Mucosa of rectum (tissue), 2 donors: Measurements from ENCODE around the gene INAFM1.
"Not testable (repeated sequence)": the region's sequence is repeated elsewhere in the genome, so short reads cannot be mapped to it uniquely, and the experiment has no call there.

ENCODE experiments used
- H3K27ac ChIP-seq, 2 donors: one replicate each; pipeline ENCODE4 v1.7.0; 2013; ENCODE audit warnings: inconsistent platforms in 2 of 2, low read depth in 2 of 2, low read length in 2 of 2
- H3K27me3 ChIP-seq, 2 donors: one replicate each; pipeline ENCODE4 v1.7.0; 2013; ENCODE audit warnings: low read length in 2 of 2; ENCODE audit not compliant: control insufficient read depth in 2 of 2, insufficient read depth in 2 of 2
- H3K36me3 ChIP-seq, 2 donors: one replicate each; pipeline ENCODE4 v1.7.0; 2013; ENCODE audit warnings: low read length in 2 of 2; ENCODE audit not compliant: control insufficient read depth in 2 of 2, insufficient read depth in 2 of 2
- H3K4me1 ChIP-seq, 2 donors: one replicate each; pipeline ENCODE4 v1.7.0; 2013; ENCODE audit warnings: low read length in 2 of 2, mild to moderate bottlenecking in 1 of 2; ENCODE audit not compliant: control insufficient read depth in 2 of 2, insufficient read depth in 2 of 2
- H3K4me3 ChIP-seq, 2 donors: one replicate each; pipeline ENCODE4 v1.7.0; 2013; ENCODE audit warnings: low read length in 2 of 2
- H3K9ac ChIP-seq, 2 donors: one replicate each; pipeline ENCODE4 v1.7.0; 2013; ENCODE audit warnings: low read length in 2 of 2, low read depth in 1 of 2, mild to moderate bottlenecking in 1 of 2
- H3K9me3 ChIP-seq, 2 donors: one replicate each; pipeline ENCODE4 v1.7.0; 2013; ENCODE audit warnings: low read length in 2 of 2; ENCODE audit not compliant: control insufficient read depth in 2 of 2
- donor health status: healthy.
- donor health status: Normal muscosa, but diverticular disease.

The INAFM1 gene

DNA sequence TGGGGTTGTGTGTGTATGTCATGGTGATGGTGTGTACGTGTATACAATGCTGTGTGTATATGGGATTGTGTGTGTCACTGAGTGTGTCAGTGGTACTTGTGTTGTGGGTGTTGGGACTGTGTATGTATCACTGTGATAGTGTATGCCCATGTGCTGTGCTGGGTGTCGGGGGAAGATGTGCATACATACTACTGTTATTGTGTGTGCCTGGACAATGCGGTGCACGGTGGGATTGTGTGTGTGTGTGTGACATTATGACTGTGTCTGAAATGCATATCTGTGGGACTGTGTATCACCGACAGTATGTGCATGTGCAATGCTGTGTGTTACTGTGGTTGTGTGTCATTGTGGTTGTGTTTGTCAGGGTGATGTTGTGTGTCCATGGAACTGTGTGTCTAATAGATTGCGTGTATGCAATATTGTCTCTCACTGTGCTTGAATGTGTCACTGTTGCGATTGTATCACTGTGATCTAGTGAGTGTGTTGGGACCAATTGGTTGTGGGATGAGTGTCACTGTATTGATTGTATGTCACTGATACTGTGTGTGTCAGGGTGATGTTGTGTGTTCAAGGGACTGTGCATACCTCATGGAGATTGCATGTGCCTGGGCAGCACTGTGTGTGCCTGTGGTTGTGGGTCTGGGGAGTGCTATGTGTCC, 32.6 kb upstream of the INAFM1 start:
- Histone ChIP-seq H3K9ac (no peak overlapping the region), H3K4me1 (peaks cover 12 to 33% of the 10 kb centered on the region in 2 donors), H3K27me3 (peaks cover 25 to 27% of the 10 kb centered on the region in 2 donors), H3K4me3 (no peak overlapping the region), H3K9me3 (no peaks in the 10 kb centered on the region), H3K36me3 (no peaks in the 10 kb centered on the region), H3K27ac (no peak overlapping the region)

DNA sequence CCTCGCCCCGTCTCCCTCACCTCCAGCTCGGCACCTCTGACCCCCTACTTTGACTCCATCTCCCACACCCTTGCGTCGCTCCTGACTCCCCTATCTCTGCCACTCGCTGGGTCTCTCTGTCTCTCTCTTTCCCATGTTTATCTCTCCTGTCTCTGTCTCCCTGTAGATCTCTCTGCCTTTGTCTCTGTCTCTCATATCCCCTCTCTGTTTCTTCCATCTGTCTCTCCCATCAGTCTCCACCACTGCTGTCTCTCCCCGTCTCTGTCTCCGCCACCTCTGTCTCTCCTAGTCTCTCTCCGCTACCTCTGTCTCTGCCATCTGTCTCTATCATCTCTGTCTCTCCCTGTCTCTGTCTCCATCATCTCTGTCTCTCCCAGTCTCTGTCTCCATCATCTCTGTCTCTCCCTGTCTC, 31.3 kb upstream of the INAFM1 start:
- H3K9me3 ChIP-seq: no peaks in the 10 kb centered on the region
- no peak overlapping the region for H3K9ac ChIP-seq
- no peaks in the 10 kb centered on the region for H3K36me3 ChIP-seq
- H3K27me3 ChIP-seq: peaks cover 25 to 27% of the 10 kb centered on the region in 2 donors
- H3K4me3 ChIP-seq: peak overlapping the region; percentile 46 to 65
- peak overlapping the region in 1 of 2 donors; percentile 80 for H3K27ac ChIP-seq
- peaks cover 12 to 33% of the 10 kb centered on the region in 2 donors for H3K4me1 ChIP-seq

DNA sequence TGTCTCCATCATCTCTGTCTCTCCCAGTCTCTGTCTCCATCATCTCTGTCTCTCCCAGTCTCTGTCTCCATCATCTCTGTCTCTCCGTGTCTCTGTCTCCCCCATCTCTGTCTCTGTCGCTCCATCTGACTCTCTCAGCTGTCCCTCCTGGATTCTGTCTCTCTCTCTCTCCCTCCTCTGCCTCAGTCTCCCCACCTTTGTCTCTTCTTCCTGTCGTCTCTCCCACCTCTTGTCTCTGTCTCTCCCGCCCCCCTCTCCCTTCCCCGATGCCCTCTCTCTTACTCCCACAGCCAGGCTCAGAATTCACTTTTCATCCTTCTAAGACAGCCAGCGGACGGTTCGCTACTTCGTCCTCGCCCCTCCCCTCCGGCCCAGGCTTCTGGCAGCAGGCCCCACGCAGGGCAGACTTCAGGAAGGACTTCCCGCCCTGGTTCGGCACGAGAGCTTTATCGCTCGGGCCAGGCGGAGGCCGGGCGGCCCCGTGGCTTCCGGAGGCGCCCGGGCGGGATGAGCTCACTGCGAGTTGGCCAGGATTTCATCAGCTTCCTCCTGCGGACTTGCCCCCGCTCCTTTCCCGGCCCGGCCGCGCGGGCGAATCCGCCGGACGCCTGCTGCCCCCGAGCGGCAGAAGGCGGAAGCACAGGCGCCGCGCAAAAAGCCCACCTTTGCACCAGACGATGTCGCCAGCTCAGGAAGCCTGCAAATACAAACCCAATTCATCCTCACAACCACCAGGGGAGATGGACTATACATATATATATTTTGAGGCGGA, 30.7 kb upstream of the INAFM1 start:
- H3K4me1 ChIP-seq: peaks cover 12 to 32% of the 10 kb centered on the region in 2 donors
- peak overlapping the region; percentile 38 to 81 for H3K9ac ChIP-seq
- H3K9me3 ChIP-seq: no peaks in the 10 kb centered on the region
- H3K27me3 ChIP-seq: peaks cover 21 to 24% of the 10 kb centered on the region in 2 donors
- peak overlapping the region; percentile 64 to 80 for H3K27ac ChIP-seq
- no peaks in the 10 kb centered on the region for H3K36me3 ChIP-seq
- peak overlapping the region; percentile 46 to 65 for H3K4me3 ChIP-seq

DNA sequence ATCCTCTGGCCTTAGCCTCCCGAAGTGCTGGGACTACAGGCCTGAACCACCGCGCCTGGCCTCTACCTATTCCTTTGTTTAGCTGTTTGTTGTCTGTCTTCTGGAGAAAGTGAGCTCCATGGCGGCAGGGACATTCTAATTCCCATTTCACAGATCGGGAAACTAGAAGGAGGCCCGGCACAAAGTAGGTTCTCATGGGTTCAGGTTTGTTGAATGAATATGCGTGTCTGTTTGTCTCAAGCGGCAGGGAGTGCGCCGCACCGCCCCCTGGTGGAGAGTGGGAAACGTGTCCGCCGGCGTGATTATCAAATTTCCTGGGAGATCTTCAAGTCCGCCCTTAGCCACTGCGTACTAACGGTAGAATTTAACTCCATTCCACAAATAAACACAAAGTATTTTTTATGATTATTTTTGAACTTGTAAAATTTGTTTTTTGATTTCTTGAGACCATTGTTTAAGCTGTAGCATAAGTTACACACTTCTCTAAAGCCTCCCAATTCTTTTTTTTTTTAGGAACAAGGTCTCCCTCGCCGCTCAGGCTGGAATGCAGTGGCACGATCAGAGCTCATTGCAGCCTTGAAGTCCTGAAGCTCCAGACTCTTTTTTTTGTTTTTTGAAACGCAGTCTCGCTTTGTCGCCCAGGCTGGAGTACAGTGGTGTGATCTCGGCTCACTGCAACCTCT, 27.2 kb upstream of the INAFM1 start:
- Histone ChIP-seq H3K36me3 (no peaks in the 10 kb centered on the region), H3K27me3 (no peaks in the 10 kb centered on the region), H3K4me1 (peaks cover 12 to 15% of the 10 kb centered on the region in 2 donors), H3K9ac (no peak overlapping the region), H3K4me3 (no peak overlapping the region), H3K9me3 (no peaks in the 10 kb centered on the region), H3K27ac (no peak overlapping the region)

DNA sequence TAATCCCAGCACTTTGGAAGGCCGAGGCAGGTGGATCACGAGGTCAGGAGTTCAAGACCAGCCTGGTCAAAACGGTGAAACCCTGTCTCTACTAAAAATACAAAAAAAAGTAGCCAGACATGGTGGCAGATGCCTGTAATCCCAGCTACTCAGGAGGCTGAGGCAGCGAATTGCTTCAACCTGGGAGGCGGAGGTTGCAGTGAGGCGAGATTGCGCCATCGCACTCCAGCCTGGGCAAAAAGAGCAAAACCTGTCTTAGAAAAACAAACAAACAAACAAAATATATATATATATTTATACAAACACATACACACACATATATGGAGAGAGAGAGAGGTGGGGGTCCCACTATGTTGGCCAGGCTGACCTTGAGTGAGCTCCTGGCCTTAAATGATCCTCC, 21.7 kb upstream of the INAFM1 start:
- H3K9ac ChIP-seq, H3K4me3 ChIP-seq, H3K9me3 ChIP-seq, H3K36me3 ChIP-seq, H3K4me1 ChIP-seq, H3K27ac ChIP-seq, H3K27me3 ChIP-seq: not testable (repeated sequence)

DNA sequence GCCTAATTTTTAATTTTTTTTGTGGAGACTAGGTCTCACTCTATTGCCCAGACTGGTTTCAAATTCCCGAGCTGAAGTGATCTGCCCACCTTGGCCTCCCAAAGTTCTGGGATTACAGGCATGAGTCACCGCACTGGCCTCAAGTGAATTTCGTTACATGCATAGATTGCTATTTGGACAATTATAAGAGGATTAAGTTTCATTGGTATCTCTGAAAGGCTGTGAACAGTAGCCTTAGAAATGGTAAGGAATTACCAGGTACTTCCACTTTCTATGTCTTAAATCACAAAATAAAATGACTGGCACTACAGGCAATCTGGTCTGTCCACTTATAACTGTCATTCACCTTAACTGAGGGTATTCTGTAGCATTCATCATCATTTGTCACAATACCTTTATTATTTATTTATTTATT, 21.2 kb upstream of the INAFM1 start:
- Histone ChIP-seq H3K36me3 (peaks cover 0 to under 1% of the 10 kb centered on the region in 2 donors), H3K4me3 (no peak overlapping the region), H3K9me3 (no peaks in the 10 kb centered on the region), H3K27ac (no peak overlapping the region), H3K4me1 (peaks cover 11 to 12% of the 10 kb centered on the region in 2 donors), H3K9ac (no peak overlapping the region), H3K27me3 (no peaks in the 10 kb centered on the region)

DNA sequence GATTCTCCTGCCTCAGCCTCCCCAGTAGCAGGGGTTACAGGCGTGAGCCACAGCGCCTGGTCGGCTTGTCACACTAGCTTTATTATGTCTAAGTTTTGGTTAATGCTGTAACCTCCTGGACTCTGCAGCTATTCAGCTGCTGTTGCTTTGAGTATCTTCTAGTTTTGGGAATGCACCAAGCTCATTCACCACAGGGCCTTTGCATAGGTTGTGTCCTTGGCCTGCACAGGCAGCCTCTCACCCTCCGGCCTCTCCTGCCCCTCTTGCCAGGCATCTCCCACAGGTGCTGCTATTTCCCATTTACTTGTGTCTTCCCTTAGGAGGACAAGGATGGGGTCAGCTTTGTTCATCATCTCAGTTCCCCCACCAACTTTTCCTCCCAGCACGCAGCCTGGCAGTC, 20.7 kb upstream of the INAFM1 start:
- H3K36me3 ChIP-seq: peaks cover 4 to 6% of the 10 kb centered on the region in 2 donors
- no peaks in the 10 kb centered on the region for H3K27me3 ChIP-seq
- no peak overlapping the region for H3K9ac ChIP-seq
- H3K4me3 ChIP-seq: no peak overlapping the region
- H3K27ac ChIP-seq: no peak overlapping the region
- peaks cover 14 to 16% of the 10 kb centered on the region in 2 donors for H3K4me1 ChIP-seq
- no peaks in the 10 kb centered on the region for H3K9me3 ChIP-seq

DNA sequence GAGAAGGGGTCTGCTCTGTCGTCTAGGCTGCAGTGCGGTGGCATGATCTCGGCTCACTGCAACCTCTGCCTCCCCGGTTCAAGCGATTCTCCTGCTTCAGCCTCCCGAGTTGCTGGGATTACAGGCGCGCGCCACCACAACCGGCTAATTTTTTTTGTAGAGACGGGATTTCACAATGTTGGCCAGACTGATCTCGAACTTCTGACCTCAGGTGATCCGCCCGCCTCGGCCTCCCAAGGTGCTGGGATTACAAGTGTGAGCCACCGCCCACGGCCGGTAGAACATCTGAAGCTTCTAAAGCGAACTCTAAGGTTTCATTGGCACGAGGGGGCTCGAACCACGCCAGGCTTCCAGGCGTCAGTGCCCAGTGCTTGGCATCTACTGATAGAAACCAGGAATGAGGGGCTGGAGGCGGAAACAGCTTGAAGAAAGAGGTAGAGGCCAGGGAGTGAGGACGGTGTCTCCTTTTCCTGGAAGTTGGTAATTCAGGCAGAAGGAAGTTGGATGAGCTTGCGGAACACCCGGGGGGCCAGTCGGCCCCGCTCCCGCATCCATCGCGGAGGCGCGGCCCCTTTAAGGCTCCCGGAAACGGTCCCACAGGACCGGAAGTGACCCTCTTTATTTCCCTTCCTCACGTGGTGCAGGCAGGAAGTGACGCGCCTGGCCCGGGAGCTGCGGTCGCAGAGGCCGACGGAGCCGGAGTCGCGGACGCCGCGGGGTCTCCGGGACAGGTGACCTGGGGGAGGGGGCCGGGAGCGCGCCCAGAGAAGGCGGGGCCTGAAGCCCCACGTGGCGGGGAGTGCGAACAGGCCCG, 18.6 kb upstream of the INAFM1 start, which contains the start of gene CCDC9:
CCDC9 (plus strand) TSS at position 647 of the 814 bp plus-strand sequence. CDS start 1,876 bp downstream, outside the sequence.
- Histone ChIP-seq H3K9me3 (no peaks in the 10 kb centered on the region), H3K9ac (peak within 1 kb of the TSS; percentile 63 to 86), H3K27ac (peak within 1 kb of the TSS; percentile 85 to 93), H3K4me3 (peak within 1 kb of the TSS; percentile 76 to 81), H3K36me3 (peaks cover 24% of the 10 kb centered on the region in 2 donors), H3K27me3 (no peaks in the 10 kb centered on the region), H3K4me1 (peaks cover 17 to 19% of the 10 kb centered on the region in 2 donors)

DNA sequence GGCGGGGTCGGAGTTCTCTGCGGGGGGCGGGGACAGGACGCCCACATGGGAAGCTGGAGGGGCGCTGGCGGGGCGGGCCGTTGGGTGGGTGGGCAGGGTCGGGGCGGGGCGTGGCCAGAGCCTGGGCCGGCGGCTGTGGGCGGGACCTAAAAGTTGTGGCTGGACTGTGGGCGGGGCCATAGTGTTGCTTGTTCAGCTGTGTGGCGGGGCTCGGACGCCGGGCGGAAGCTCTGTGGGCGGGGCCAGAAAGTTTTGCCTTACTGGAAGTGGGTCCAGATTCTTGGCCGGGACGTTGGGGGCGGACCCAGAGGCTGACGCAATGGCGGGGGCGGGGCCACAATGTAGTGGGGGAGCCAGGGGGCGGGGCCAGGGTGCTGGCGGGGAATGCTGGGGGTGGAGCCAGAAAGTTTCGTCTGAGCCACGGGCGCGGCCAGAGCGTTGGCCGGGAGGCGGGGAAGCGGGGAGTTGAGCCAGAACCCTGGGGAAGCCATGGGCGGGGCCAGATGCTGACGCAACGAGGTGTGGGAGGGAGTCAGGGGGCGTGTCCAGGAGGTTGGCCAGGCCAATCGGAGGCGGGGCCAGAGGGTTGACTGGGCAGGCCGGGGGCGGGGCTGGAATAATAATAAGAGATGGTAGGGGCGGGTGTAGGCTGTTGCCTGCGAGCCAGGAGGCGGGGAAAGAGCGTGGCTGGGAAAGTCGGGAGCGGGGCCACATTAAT, 17.8 kb upstream of the INAFM1 start:
- Histone ChIP-seq H3K27ac (peak overlapping the region; percentile 85 to 93), H3K4me1 (peaks cover 17 to 19% of the 10 kb centered on the region in 2 donors)

More for the DNA sequence above, 17.8 kb upstream of the INAFM1 start:
- no peaks in the 10 kb centered on the region for H3K9me3 ChIP-seq
- peak overlapping the region; percentile 59 to 76 for H3K4me3 ChIP-seq
- H3K27me3 ChIP-seq: no peaks in the 10 kb centered on the region
- peak overlapping the region in 1 of 2 donors; percentile 86 for H3K9ac ChIP-seq
- peaks cover 27 to 28% of the 10 kb centered on the region in 2 donors for H3K36me3 ChIP-seq
